SU-DHL-6 (cell line): Measurements from ENCODE around the gene LARP4B.

Experiments used
- CTCF ChIP-seq: fragments of 200-600 bp; sonication (generic); IDR thresholded peaks from one replicate; pipeline ENCODE4 v1.5.1; 2017; ENCODE audit warnings: antibody characterized with exemption, mild to moderate bottlenecking, low read length, moderate library complexity; ENCODE audit not compliant: insufficient read depth, poor library complexity, severe bottlenecking
- EZH2phosphoT487 ChIP-seq: fragments of 200-600 bp; sonication (generic), shearing (Covaris generic); conservative IDR thresholded peaks from 2 replicates; pipeline ENCODE4 v1.6.1; 2018; ENCODE audit warnings: mild to moderate bottlenecking, antibody characterized with exemption, low read length, moderate library complexity, mixed read lengths

- TF ChIP-seq CTCF (no peak), EZH2phosphoT487 (no peak)
Measured at GRCh38 chr10:792083-792791, 139.3 kb downstream of the LARP4B start.
